HG02852 (cell line): Measurements from ENCODE around the gene GALNT9.
"Not testable (repeated sequence)": the region's sequence is repeated elsewhere in the genome, so short reads cannot be mapped to it uniquely, and the experiment has no call there.

Experiments
- ATAC-seq: cut with Tn5 transposase; IDR thresholded peaks from one replicate; pipeline ENCODE4 v1.9.1; 2021; ENCODE audit warnings: mild to moderate bottlenecking, moderate library complexity; ENCODE audit not compliant: unreplicated experiment

GALNT9 gene

GRCh38 chr12:132296063-132296462 lies 33.3 kb downstream of the GALNT9 start:
- ATAC-seq, result no peak

DNA sequence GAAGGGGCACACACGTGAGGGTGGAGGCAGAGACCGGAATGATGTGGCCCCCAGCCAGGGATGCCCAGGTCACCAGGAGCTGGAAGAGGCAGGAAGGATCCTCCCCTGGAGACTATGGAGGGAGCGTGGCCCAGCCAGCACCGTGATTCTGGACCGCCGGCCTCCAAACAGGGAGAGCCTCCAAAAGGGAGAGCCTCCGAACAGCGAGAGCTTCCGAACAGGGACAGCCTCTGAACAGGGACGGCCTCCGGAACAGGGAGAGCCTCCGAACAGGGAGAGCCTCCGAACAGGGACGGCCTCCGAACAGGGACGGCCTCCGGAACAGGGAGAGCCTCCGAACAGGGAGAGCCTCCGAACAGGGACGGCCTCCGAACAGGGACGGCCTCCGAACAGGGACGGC lies 33.8 kb downstream of the GALNT9 start:
- not testable (repeated sequence) for ATAC-seq

- ATAC-seq, result no peak
Measured at GRCh38 chr12:132295101-132295526, 34.3 kb downstream of the GALNT9 start.

- no peak for ATAC-seq
Measured at GRCh38 chr12:132294121-132295034, 35.0 kb downstream of the GALNT9 start.

GRCh38 chr12:132292328-132293319 lies 36.8 kb downstream of the GALNT9 start:
- no peak for ATAC-seq

DNA sequence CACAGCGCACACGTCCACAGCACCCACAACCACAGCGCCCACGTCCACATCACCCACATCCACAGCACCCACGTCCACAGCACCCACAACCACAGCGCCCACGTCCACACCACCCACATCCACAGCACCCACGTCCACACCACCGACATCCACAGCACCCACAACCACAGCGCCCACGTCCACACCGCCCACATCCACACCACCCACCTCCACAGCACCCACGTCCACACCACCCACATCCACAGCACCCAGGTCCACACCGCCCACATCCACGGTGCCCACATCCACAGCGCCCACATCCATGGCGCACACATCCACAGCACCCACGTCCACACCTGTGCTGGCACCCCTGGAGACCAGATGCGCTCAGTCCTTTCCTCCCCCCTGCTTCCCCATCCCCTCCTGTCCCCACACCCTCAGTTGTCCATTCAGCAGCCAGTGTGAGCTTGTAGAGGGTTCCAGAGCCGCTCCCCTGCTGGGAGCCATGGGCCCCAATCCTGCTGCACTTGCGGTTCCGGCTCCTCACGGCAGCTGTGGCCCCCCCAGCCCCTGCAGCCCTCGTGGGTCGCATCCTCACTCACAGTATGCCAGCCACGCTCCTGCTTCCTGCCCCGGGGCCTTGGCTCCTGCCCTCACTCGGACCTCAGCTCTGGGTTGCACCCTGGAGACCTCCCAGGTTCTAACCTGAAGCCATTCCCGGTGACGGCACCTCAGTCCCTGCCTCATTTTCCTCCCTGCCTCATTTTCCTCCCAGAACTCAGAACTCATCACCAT lies 37.8 kb downstream of the GALNT9 start:
- ATAC-seq, result no peak

DNA sequence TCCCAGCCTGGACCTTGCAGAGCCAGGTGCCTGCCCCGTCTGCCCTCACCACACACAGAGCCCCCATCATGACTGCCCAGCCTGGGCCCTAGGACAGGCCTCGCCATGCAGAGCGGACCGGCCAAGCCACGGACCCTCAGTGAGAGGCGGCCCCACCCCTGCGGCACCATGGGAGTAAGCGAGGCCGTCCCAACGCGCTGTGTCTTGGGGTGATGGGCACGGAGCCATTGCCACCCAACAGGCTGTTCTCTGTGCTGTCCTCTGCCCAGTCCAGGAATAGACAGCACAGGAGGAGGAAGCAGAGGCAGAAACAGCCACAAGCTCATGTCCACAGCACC lies 39.2 kb downstream of the GALNT9 start:
- no peak for ATAC-seq

DNA sequence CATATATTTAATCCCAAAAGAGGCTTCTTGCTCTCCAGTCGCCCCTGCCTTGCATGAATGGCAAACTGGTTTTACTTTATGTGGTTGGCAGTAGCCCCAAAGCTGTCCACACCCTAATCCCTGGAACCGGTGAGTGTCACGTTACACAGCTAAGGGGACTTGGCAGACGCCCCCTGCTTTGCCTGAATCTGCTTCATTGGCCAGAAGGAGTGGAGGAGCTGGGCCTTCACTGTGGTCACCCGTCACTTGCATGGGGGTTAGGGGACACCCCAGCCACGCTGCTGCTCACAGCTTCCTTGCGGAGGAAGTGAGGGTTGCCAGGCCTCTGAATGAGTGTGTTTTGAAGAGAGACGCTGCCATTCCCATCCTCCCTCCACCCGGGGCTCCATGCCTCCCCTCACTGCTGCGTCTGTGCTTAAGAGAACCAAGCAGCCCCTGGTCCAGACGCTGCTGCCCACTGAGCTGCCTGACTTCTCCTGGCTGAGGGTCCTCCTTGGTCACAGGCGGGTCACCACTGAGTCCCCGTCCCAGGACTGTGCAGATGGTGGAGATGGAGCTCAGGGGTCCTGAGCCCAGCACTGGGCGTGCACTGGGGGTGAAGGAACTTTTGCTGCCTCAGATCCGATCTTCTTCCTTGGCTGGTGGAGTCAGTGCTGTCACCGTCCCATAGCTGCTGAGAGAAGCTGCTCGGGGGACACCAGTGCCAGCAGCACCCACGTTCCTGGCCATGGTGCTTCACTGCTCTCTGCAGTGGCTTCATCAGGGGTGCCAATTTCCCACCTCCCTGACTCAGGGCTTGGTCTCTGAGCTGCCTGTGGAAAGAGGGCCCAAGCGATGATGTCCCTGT lies 39.8 kb downstream of the GALNT9 start:
- ATAC-seq, result no peak

GRCh38 chr12:132288516-132289215 lies 40.7 kb downstream of the GALNT9 start:
- ATAC-seq, result no peak

DNA sequence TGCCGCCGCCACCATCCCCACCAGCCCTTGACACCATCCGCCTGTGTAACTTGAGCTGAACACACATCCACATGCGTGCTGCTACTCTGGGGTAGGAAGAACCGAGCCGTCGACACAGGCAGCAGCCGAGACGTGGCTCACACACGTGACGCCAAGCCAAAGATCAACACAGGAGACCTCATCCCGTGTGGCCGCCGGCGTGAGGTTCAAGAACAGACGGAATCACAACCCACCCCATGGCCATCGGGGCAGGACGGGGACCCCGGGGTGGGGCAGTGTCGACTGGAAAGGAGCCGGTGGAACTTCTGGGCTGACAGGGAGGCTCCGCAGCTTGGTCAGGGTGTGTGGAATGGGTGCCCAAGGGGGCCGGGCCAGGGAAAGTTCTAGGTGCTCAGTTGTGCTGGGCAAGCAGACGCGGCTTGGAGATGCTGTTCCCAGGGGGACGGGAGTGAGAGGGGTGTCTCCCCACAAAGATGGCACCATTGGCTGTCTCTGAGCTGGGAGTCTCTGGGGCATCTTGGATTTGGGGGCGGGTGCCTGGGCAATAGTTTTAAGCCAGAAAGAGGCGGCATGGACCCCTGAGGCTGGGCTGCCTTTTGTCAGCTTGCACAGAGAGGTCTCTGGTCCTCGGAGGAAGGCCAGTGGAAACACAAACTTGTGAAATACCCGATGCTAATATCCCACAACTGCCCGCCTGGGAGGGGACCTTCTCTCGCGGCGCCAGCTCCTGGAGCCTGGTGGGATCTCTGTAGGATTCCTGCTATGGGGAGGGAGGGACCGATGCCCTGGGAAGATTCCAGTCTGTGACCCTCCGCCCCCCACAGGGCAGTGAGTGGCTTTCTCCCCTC lies 41.8 kb downstream of the GALNT9 start:
- ATAC-seq, result no peak

DNA sequence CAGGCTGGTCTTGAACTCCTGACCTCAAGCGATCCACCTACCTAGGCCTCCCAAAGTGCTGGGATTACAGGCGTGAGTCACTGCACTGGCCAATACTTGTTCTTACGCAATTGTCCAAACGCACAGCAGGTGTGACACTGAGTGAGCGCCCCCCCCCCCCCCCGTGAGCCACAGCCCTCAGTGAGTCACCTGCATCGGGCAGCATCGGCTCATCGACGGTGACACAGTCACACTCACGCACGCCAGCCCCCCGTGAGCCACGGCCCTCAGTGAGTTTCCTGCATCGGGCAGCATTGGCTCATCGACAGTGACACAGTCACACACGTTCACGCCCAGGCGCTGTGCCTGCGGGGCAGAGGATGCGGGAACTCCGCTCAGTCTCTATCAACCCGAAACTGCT lies 42.5 kb downstream of the GALNT9 start:
- no peak for ATAC-seq

- ATAC-seq, result no peak
Measured at GRCh38 chr12:132285991-132286681, 43.3 kb downstream of the GALNT9 start.

GRCh38 chr12:132284827-132285741 lies 44.3 kb downstream of the GALNT9 start:
- no peak for ATAC-seq

DNA sequence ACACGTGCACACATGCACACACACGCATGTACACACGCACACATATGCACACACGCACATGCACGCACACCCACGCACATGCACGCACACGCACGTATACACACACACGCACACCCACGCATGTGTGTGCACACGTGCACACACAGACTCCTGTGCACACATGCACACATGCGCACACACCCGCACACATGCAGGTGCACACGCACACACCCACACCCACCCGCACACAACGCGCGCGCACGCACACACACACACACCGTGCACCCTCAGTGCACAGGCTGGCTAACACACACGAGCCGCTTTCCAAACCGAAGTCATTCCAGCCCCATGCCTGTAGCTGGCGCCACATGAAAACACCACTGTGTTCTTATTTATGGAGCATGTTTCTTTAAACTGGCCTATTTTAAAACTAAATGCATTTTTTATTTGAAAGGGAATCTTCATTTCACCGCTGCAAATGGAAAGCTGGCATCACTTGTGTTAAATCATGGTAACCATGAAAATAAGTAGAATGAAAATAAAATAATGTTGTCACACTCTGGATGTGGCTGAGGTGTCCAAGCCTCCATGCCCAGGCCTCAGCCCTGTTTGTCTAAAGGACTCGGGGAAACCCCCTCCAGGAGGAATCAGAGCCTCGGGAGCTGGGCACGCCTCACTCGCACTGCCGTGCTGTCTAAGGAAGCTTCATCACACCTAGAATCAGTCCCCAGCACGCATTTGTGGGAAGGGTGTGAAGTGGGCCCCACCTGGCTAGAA lies 45.1 kb downstream of the GALNT9 start:
- no peak for ATAC-seq

GRCh38 chr12:132282950-132283771 lies 46.2 kb downstream of the GALNT9 start:
- no peak for ATAC-seq
